D721Med (cell line): Measurements from ENCODE around the gene APOM.

Experiments used
- DNase-seq: peaks from one replicate; pipeline ENCODE4 v3.0.0; 2011; ENCODE audit warnings: low spot score; ENCODE audit not compliant: insufficient read length
- FAIRE-seq: peaks from 2 replicates; lab custom pipeline; 2011; peaks lifted over from hg19 to GRCh38; lab: Jason Lieb, UNC
- CTCF ChIP-seq: IDR thresholded peaks from 2 replicates; pipeline ENCODE4 v1.5.1; 2012; ENCODE audit warnings: mild to moderate bottlenecking, control low read depth; ENCODE audit not compliant: insufficient read depth; ENCODE audit errors: missing control alignments

APOM gene

GRCh38 chr6:31658158-31658688, 2.5 kb downstream of the APOM start:
- FAIRE-seq = no peak
- no peak for TF ChIP-seq CTCF
- DNase-seq = no peak

GRCh38 chr6:31658983-31659648, 3.4 kb downstream of the APOM start:
- DNase-seq (no peak), FAIRE-seq (no peak)
- no peak for TF ChIP-seq CTCF

GRCh38 chr6:31659649-31660380, 4.1 kb downstream of the APOM start:
- FAIRE-seq (no peak), DNase-seq (no peak)
- no peak for TF ChIP-seq CTCF

GRCh38 chr6:31660381-31661261, 4.9 kb downstream of the APOM start, which contains the start of gene C6orf47:
C6orf47 (minus strand) TSS chr6:31660778; CDS start chr6:31659947, 831 bp downstream.
- DNase-seq = peak; percentile 86
- TF ChIP-seq CTCF = no peak
- FAIRE-seq = no peak

- FAIRE-seq (no peak), DNase-seq (no peak)
- no peak for TF ChIP-seq CTCF
Measured at GRCh38 chr6:31661262-31662123, 5.8 kb downstream of the APOM start.

- FAIRE-seq = no peak
- DNase-seq = no peak
- TF ChIP-seq CTCF = no peak
Measured at GRCh38 chr6:31662124-31662723, 6.5 kb downstream of the APOM start.
